ENCODE results near the gene ANKRD60.

The ANKRD60 gene

GRCh38 chr20:58184984-58185383, 43.5 kb downstream of the ANKRD60 start:
- DNase-seq = no peak

- no peak for DNase-seq
These were observed 44.4 kb downstream of the ANKRD60 start for GRCh38 chr20:58184063-58184462.

- DNase-seq = no peak
These were observed 45.8 kb downstream of the ANKRD60 start for GRCh38 chr20:58182521-58183140.

GRCh38 chr20:58179432-58180099, 48.9 kb downstream of the ANKRD60 start:
- DNase-seq = peak; percentile 51

- no peak for DNase-seq
These were observed 49.4 kb downstream of the ANKRD60 start for GRCh38 chr20:58179083-58179431.

GRCh38 chr20:58177799-58178198, 50.7 kb downstream of the ANKRD60 start:
- DNase-seq = no peak

GRCh38 chr20:58175836-58176235, 52.6 kb downstream of the ANKRD60 start:
- no peak for DNase-seq

- no peak for DNase-seq
These were observed 53.0 kb downstream of the ANKRD60 start for GRCh38 chr20:58175425-58175824.

GRCh38 chr20:58174708-58175280, 53.7 kb downstream of the ANKRD60 start:
- no peak for DNase-seq

- DNase-seq = no peak
These were observed 54.3 kb downstream of the ANKRD60 start for GRCh38 chr20:58173930-58174707.

GRCh38 chr20:58173091-58173490, 55.4 kb downstream of the ANKRD60 start:
- DNase-seq = no peak

- no peak for DNase-seq
These were observed 56.5 kb downstream of the ANKRD60 start for GRCh38 chr20:58171796-58172425.

- DNase-seq = no peak
These were observed 59.0 kb downstream of the ANKRD60 start for GRCh38 chr20:58169450-58169849.

- DNase-seq = no peak
These were observed 59.6 kb downstream of the ANKRD60 start for GRCh38 chr20:58168843-58169242.

- no peak for DNase-seq
These were observed 60.7 kb downstream of the ANKRD60 start for GRCh38 chr20:58167759-58168158.
